HCT116 (cell line): ENCODE measurements around the gene EPDR1.

ENCODE experiments used
- EGR1 ChIP-seq: IDR thresholded peaks from 2 replicates; pipeline ENCODE4 v1.6.1; 2012; ENCODE audit warnings: low read depth
- ELF1 ChIP-seq: IDR thresholded peaks from 2 replicates; pipeline ENCODE4 v1.6.1; 2012; ENCODE audit warnings: low read depth, borderline replicate concordance
- EZH2phosphoT487 ChIP-seq: fragments of 200-600 bp; IDR thresholded peaks from 2 replicates; pipeline ENCODE4 v1.6.1; 2018; ENCODE audit warnings: antibody characterized with exemption, borderline replicate concordance
- POLR2A ChIP-seq: IDR thresholded peaks from 2 replicates; pipeline ENCODE4 v1.7.0; 2011; ENCODE audit warnings: borderline replicate concordance; ENCODE audit not compliant: insufficient read depth, insufficient read length; ENCODE audit errors: extremely low read depth
- POLR2AphosphoS5 ChIP-seq: IDR thresholded peaks from 2 replicates; pipeline ENCODE4 v1.6.1; 2011; ENCODE audit warnings: mild to moderate bottlenecking, low read depth, low read length, moderate library complexity
- RAD21 ChIP-seq: IDR thresholded peaks from 2 replicates; pipeline ENCODE4 v1.6.1; 2012; ENCODE audit warnings: low read depth, mild to moderate bottlenecking
- REST ChIP-seq: IDR thresholded peaks from 2 replicates; pipeline ENCODE4 v1.6.1; 2012; ENCODE audit warnings: low read depth
- SIN3A ChIP-seq: IDR thresholded peaks from 2 replicates; pipeline ENCODE4 v1.6.1; 2012; ENCODE audit warnings: low read depth
- SP1 ChIP-seq: IDR thresholded peaks from 2 replicates; pipeline ENCODE4 v1.6.1; 2012; ENCODE audit warnings: low read depth
- YY1 ChIP-seq: IDR thresholded peaks from 2 replicates; pipeline ENCODE4 v1.6.1; 2011; ENCODE audit warnings: low read length, low read depth, moderate library complexity, mild to moderate bottlenecking; ENCODE audit not compliant: insufficient replicate concordance; ENCODE audit errors: extremely low read depth
- ZFX ChIP-seq: fragments of 450-650 bp; IDR thresholded peaks from 2 replicates; pipeline ENCODE4 v1.6.1; 2017
- TF ChIP-seq, protein P1 (sequence below), 3 experiments: fragments of 200-600 bp in 1 of 3; sonication (generic) in 1 of 3; IDR thresholded peaks in 2 of 3; conservative IDR thresholded peaks in 1 of 3; 2 replicates each; pipeline ENCODE4 v1.5.1; 2012 to 2017; ENCODE audit warnings: low read depth in 2 of 3, low read length in 2 of 3, antibody characterized with exemption in 1 of 3, borderline replicate concordance in 1 of 3, control low read depth in 1 of 3, mild to moderate bottlenecking in 1 of 3, mixed read lengths in 1 of 3, mixed run types in 1 of 3, moderate library complexity in 1 of 3; ENCODE audit not compliant: insufficient read depth in 1 of 3
- TF ChIP-seq, protein P2 (sequence below): IDR thresholded peaks from 2 replicates; pipeline ENCODE4 v1.6.1; 2011; ENCODE audit warnings: mild to moderate bottlenecking, low read length, moderate library complexity; ENCODE audit not compliant: insufficient replicate concordance; ENCODE audit errors: extremely low read depth

GRCh38 chr7:37944737-37945054 lies 24.3 kb downstream of the EPDR1 start:
- TF ChIP-seq EZH2phosphoT487 (no peak), SP1 (no peak), ZFX (no peak), POLR2A (no peak), ELF1 (no peak), SIN3A (no peak), REST (no peak), EGR1 (no peak), POLR2AphosphoS5 (no peak), RAD21 (no peak), YY1 (no peak)
- TF ChIP-seq, protein P1, sequence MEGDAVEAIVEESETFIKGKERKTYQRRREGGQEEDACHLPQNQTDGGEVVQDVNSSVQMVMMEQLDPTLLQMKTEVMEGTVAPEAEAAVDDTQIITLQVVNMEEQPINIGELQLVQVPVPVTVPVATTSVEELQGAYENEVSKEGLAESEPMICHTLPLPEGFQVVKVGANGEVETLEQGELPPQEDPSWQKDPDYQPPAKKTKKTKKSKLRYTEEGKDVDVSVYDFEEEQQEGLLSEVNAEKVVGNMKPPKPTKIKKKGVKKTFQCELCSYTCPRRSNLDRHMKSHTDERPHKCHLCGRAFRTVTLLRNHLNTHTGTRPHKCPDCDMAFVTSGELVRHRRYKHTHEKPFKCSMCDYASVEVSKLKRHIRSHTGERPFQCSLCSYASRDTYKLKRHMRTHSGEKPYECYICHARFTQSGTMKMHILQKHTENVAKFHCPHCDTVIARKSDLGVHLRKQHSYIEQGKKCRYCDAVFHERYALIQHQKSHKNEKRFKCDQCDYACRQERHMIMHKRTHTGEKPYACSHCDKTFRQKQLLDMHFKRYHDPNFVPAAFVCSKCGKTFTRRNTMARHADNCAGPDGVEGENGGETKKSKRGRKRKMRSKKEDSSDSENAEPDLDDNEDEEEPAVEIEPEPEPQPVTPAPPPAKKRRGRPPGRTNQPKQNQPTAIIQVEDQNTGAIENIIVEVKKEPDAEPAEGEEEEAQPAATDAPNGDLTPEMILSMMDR (IDR thresholded peaks at IDR 0.05 in 2 of 3, conservative IDR thresholded peaks at IDR 0.05 in 1 of 3; ENCODE audit: borderline replicate concordance in 1 of 3, insufficient read depth in 1 of 3, low read depth in 2 of 3, low read length in 2 of 3) = no peak
- TF ChIP-seq, protein P2, sequence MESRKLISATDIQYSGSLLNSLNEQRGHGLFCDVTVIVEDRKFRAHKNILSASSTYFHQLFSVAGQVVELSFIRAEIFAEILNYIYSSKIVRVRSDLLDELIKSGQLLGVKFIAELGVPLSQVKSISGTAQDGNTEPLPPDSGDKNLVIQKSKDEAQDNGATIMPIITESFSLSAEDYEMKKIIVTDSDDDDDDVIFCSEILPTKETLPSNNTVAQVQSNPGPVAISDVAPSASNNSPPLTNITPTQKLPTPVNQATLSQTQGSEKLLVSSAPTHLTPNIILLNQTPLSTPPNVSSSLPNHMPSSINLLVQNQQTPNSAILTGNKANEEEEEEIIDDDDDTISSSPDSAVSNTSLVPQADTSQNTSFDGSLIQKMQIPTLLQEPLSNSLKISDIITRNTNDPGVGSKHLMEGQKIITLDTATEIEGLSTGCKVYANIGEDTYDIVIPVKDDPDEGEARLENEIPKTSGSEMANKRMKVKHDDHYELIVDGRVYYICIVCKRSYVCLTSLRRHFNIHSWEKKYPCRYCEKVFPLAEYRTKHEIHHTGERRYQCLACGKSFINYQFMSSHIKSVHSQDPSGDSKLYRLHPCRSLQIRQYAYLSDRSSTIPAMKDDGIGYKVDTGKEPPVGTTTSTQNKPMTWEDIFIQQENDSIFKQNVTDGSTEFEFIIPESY = no peak
